HepG2 (cell line): ENCODE measurements around the gene DDAH1. TPM values are rescaled to one million over a fixed set of nuclear protein-coding genes. Genes with fewer than 3 reads are reported as not detected.

Source experiments
- ASH2L ChIP-seq: fragments of 300-600, 200-600 bp; sonication (generic); IDR thresholded peaks from 2 replicates; pipeline ENCODE4 v1.7.0; 2017; ENCODE audit warnings: low read depth, mild to moderate bottlenecking, moderate library complexity, mixed read lengths, low read length; ENCODE audit not compliant: insufficient read length
- DNMT3B ChIP-seq: conservative IDR thresholded peaks from 2 replicates; pipeline ENCODE4 v1.6.1; 2016; ENCODE audit warnings: missing biosample characterization, control low read depth
- NR2F6 ChIP-seq, 2 experiments: IDR thresholded peaks; 2 replicates each; pipeline ENCODE4 v1.6.1; 2016; ENCODE audit warnings: antibody characterized with exemption in 1 of 2, mild to moderate bottlenecking in 1 of 2
- PITX1 ChIP-seq: sonication (generic); formaldehyde crosslinking; IDR thresholded peaks from 2 replicates; pipeline ENCODE4 v1.5.1; 2020; ENCODE audit warnings: mild to moderate bottlenecking, missing genetic modification reagents
- PLSCR1 ChIP-seq: sonication (generic); formaldehyde crosslinking; IDR thresholded peaks from 2 replicates; pipeline ENCODE4 v1.5.0; 2020; ENCODE audit warnings: missing genetic modification reagents, mild to moderate bottlenecking, borderline replicate concordance
- RFX1 ChIP-seq: fragments of 450-650 bp; IDR thresholded peaks from 2 replicates; pipeline ENCODE4 v1.6.1; 2017
- RORA ChIP-seq: sonication (generic); formaldehyde crosslinking; IDR thresholded peaks from 2 replicates; pipeline ENCODE4 v1.5.0; 2020; ENCODE audit warnings: mild to moderate bottlenecking, missing genetic modification reagents, moderate library complexity
- SMARCE1 ChIP-seq: fragments of 450-650 bp; IDR thresholded peaks from 2 replicates; pipeline ENCODE4 v1.6.1; 2017; ENCODE audit warnings: borderline replicate concordance
- SNAPC5 ChIP-seq: sonication (generic); formaldehyde crosslinking; IDR thresholded peaks from 2 replicates; pipeline ENCODE4 v1.8.1; 2023; ENCODE audit warnings: mild to moderate bottlenecking, missing genetic modification reagents, borderline replicate concordance
- SRSF9 ChIP-seq: fragments of 200-400 bp; formaldehyde crosslinking; IDR thresholded peaks from 2 replicates; pipeline ENCODE4 v1.6.1; 2018; ENCODE audit warnings: borderline replicate concordance, mild to moderate bottlenecking, low read depth, low read length; ENCODE audit not compliant: insufficient read depth, poor library complexity, severe bottlenecking
- TP53 ChIP-seq: sonication (generic); formaldehyde crosslinking; conservative IDR thresholded peaks from 2 replicates; pipeline ENCODE4 v1.4.0; 2020; ENCODE audit warnings: missing genetic modification reagents
- ZKSCAN8 ChIP-seq: IDR thresholded peaks from 2 replicates; pipeline ENCODE4 v1.6.1; 2016; ENCODE audit warnings: borderline replicate concordance, missing genetic modification reagents, missing compliant biosample characterization
- ZNF207 ChIP-seq: fragments of 450-650 bp; IDR thresholded peaks from 2 replicates; pipeline ENCODE4 v1.6.1; 2016; ENCODE audit warnings: antibody characterized with exemption, borderline replicate concordance
- ZNF7 ChIP-seq: IDR thresholded peaks from 2 replicates; pipeline ENCODE4 v1.6.1; 2016; ENCODE audit warnings: missing biosample characterization, missing genetic modification reagents
- ZNF746 ChIP-seq: sonication (generic); formaldehyde crosslinking; IDR thresholded peaks from 2 replicates; pipeline ENCODE4 v1.8.0; 2022; ENCODE audit warnings: mild to moderate bottlenecking, missing genetic modification reagents
- ZNF839 ChIP-seq: sonication (generic); formaldehyde crosslinking; IDR thresholded peaks from 2 replicates; pipeline ENCODE4 v1.4.0; 2020; ENCODE audit warnings: missing genetic modification reagents, mild to moderate bottlenecking, borderline replicate concordance
- polyA plus RNA-seq, 8 experiments: library from polyadenylated mRNA; depleted of rRNA in 3 of 8; stranded (reverse) in 7 of 8; unstranded in 1 of 8; fragments of >200 nt; fragmentation: Illumina TruSeq in 4 of 8; extraction: Trizol in 4 of 8; gene quantifications; 2 replicates each; pipeline versions ENCODE4 v1.2.1 to v1.2.3, GENCODE V29; 2011 to 2016; ENCODE audit warnings: low read depth in 4 of 8, missing spikeins in 1 of 8, mixed read lengths in 1 of 8; ENCODE audit not compliant: insufficient read depth in 1 of 8
- total RNA-seq, 5 experiments: library from RNA; depleted of rRNA; stranded (reverse); fragments of >200 nt; fragmentation: Illumina TruSeq; extraction: Trizol; gene quantifications; 2 replicates each; pipeline ENCODE4 v1.2.3, GENCODE V29; 2016; ENCODE audit warnings: low read depth in 1 of 5
- TF ChIP-seq, protein P1 (sequence below): IDR thresholded peaks from 2 replicates; pipeline ENCODE4 v1.4.0; 2020; ENCODE audit warnings: mild to moderate bottlenecking, missing genetic modification reagents
- TF ChIP-seq, protein P2 (sequence below): sonication (generic); formaldehyde crosslinking; IDR thresholded peaks from 2 replicates; pipeline ENCODE4 v1.5.0; 2020; ENCODE audit warnings: missing genetic modification reagents
- TF ChIP-seq, protein P3 (sequence below): IDR thresholded peaks from 2 replicates; pipeline ENCODE4 v1.6.1; 2016; ENCODE audit warnings: low read depth
- TF ChIP-seq, protein P4 (sequence below): sonication (generic); formaldehyde crosslinking; IDR thresholded peaks from 2 replicates; pipeline ENCODE4 v1.4.0; 2020; ENCODE audit warnings: missing genetic modification reagents

Gene DDAH1
- total and polyA plus RNA-seq, 2 of the 13 experiments (the other 11 are each of a cell fraction or from before 2014, with no cell fraction given): 39.7 to 64.4 TPM

GRCh38 chr1:85325920-85326319 lies 139.0 kb downstream of the DDAH1 start (continued):
- TF ChIP-seq, protein P1, sequence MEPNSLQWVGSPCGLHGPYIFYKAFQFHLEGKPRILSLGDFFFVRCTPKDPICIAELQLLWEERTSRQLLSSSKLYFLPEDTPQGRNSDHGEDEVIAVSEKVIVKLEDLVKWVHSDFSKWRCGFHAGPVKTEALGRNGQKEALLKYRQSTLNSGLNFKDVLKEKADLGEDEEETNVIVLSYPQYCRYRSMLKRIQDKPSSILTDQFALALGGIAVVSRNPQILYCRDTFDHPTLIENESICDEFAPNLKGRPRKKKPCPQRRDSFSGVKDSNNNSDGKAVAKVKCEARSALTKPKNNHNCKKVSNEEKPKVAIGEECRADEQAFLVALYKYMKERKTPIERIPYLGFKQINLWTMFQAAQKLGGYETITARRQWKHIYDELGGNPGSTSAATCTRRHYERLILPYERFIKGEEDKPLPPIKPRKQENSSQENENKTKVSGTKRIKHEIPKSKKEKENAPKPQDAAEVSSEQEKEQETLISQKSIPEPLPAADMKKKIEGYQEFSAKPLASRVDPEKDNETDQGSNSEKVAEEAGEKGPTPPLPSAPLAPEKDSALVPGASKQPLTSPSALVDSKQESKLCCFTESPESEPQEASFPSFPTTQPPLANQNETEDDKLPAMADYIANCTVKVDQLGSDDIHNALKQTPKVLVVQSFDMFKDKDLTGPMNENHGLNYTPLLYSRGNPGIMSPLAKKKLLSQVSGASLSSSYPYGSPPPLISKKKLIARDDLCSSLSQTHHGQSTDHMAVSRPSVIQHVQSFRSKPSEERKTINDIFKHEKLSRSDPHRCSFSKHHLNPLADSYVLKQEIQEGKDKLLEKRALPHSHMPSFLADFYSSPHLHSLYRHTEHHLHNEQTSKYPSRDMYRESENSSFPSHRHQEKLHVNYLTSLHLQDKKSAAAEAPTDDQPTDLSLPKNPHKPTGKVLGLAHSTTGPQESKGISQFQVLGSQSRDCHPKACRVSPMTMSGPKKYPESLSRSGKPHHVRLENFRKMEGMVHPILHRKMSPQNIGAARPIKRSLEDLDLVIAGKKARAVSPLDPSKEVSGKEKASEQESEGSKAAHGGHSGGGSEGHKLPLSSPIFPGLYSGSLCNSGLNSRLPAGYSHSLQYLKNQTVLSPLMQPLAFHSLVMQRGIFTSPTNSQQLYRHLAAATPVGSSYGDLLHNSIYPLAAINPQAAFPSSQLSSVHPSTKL (CRISPR knock-in tag): peak; percentile 70
- TF ChIP-seq, protein P2, sequence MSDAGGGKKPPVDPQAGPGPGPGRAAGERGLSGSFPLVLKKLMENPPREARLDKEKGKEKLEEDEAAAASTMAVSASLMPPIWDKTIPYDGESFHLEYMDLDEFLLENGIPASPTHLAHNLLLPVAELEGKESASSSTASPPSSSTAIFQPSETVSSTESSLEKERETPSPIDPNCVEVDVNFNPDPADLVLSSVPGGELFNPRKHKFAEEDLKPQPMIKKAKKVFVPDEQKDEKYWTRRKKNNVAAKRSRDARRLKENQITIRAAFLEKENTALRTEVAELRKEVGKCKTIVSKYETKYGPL (CRISPR knock-in tag): no peak
- TF ChIP-seq, protein P3, sequence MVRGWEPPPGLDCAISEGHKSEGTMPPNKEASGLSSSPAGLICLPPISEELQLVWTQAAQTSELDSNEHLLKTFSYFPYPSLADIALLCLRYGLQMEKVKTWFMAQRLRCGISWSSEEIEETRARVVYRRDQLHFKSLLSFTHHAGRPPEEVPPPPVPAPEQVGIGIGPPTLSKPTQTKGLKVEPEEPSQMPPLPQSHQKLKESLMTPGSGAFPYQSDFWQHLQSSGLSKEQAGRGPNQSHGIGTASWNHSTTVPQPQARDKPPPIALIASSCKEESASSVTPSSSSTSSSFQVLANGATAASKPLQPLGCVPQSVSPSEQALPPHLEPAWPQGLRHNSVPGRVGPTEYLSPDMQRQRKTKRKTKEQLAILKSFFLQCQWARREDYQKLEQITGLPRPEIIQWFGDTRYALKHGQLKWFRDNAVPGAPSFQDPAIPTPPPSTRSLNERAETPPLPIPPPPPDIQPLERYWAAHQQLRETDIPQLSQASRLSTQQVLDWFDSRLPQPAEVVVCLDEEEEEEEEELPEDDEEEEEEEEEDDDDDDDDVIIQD (CRISPR knock-in tag): peak; percentile 86
- TF ChIP-seq ZKSCAN8 (CRISPR knock-in tag) (peak; percentile 27; the same call in 1 of the 2 replicates), RORA (CRISPR knock-in tag) (no peak), PITX1 (CRISPR knock-in tag) (no peak), SNAPC5 (no peak), ASH2L (peak; percentile 57), SMARCE1 (no peak), ZNF839 (CRISPR knock-in tag) (no peak), ZNF7 (CRISPR knock-in tag) (no peak), DNMT3B (CRISPR knock-in tag) (0 out of 2 replicates have a peak, but pooled peaks have one; percentile 26), RFX1 (no peak), SRSF9 (no peak), PLSCR1 (CRISPR knock-in tag) (no peak), TP53 (no peak), NR2F6 (IDR thresholded peaks at IDR 0.05) (no peak), NR2F6 (CRISPR knock-in tag; IDR thresholded peaks at IDR 0.05) (no peak), ZNF746 (CRISPR knock-in tag) (no peak), ZNF207 (no peak)
- TF ChIP-seq, protein P4, sequence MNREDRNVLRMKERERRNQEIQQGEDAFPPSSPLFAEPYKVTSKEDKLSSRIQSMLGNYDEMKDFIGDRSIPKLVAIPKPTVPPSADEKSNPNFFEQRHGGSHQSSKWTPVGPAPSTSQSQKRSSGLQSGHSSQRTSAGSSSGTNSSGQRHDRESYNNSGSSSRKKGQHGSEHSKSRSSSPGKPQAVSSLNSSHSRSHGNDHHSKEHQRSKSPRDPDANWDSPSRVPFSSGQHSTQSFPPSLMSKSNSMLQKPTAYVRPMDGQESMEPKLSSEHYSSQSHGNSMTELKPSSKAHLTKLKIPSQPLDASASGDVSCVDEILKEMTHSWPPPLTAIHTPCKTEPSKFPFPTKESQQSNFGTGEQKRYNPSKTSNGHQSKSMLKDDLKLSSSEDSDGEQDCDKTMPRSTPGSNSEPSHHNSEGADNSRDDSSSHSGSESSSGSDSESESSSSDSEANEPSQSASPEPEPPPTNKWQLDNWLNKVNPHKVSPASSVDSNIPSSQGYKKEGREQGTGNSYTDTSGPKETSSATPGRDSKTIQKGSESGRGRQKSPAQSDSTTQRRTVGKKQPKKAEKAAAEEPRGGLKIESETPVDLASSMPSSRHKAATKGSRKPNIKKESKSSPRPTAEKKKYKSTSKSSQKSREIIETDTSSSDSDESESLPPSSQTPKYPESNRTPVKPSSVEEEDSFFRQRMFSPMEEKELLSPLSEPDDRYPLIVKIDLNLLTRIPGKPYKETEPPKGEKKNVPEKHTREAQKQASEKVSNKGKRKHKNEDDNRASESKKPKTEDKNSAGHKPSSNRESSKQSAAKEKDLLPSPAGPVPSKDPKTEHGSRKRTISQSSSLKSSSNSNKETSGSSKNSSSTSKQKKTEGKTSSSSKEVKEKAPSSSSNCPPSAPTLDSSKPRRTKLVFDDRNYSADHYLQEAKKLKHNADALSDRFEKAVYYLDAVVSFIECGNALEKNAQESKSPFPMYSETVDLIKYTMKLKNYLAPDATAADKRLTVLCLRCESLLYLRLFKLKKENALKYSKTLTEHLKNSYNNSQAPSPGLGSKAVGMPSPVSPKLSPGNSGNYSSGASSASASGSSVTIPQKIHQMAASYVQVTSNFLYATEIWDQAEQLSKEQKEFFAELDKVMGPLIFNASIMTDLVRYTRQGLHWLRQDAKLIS (CRISPR knock-in tag): no peak
